ENCODE results near the gene ACER2.
"Not testable (repeated sequence)": the region's sequence is repeated elsewhere in the genome, so short reads cannot be mapped to it uniquely, and the experiment has no call there.

Gene ACER2

GRCh38 chr9:19387317-19387716, 21.5 kb upstream of the ACER2 start:
- Histone ChIP-seq H3K36me3 (ENCODE audit: insufficient read depth, low read length) (no peaks in the 10 kb centered on the region), H3K9me3 (ENCODE audit: low read length) (no peaks in the 10 kb centered on the region), H3K4me3 (ENCODE audit: low read depth, low read length, poor library complexity, severe bottlenecking) (no peak overlapping the region), H2AFZ (ENCODE audit: low read length) (no peak overlapping the region), H3K4me2 (ENCODE audit: low read length) (no peak overlapping the region), H3K27me3 (ENCODE audit: insufficient read depth, low read length) (no peaks in the 10 kb centered on the region), H3K27ac (ENCODE audit: low read depth, low read length, poor library complexity, severe bottlenecking) (no peak overlapping the region), H3K9me2 (ENCODE audit: low read depth, low read length) (no peaks in the 10 kb centered on the region), H4K20me1 (ENCODE audit: insufficient read depth, low read length) (no peaks in the 10 kb centered on the region), H3K4me1 (ENCODE audit: insufficient read depth, low read length, severe bottlenecking) (no peaks in the 10 kb centered on the region), H3F3A (ENCODE audit: insufficient read depth, low read length) (no peaks in the 10 kb centered on the region), H3K9ac (ENCODE audit: low read length) (no peak overlapping the region), H3K79me2 (ENCODE audit: insufficient read depth, low read length) (no peaks in the 10 kb centered on the region)
- TF ChIP-seq, protein P1, sequence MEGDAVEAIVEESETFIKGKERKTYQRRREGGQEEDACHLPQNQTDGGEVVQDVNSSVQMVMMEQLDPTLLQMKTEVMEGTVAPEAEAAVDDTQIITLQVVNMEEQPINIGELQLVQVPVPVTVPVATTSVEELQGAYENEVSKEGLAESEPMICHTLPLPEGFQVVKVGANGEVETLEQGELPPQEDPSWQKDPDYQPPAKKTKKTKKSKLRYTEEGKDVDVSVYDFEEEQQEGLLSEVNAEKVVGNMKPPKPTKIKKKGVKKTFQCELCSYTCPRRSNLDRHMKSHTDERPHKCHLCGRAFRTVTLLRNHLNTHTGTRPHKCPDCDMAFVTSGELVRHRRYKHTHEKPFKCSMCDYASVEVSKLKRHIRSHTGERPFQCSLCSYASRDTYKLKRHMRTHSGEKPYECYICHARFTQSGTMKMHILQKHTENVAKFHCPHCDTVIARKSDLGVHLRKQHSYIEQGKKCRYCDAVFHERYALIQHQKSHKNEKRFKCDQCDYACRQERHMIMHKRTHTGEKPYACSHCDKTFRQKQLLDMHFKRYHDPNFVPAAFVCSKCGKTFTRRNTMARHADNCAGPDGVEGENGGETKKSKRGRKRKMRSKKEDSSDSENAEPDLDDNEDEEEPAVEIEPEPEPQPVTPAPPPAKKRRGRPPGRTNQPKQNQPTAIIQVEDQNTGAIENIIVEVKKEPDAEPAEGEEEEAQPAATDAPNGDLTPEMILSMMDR (IDR thresholded peaks at IDR 0.05; ENCODE audit: low read length): no peak
- TF ChIP-seq EZH2 (IDR thresholded peaks at IDR 0.05; ENCODE audit: borderline replicate concordance, low read length): no peak

GRCh38 chr9:19389539-19389938, 19.3 kb upstream of the ACER2 start:
- not testable (repeated sequence) for H4K20me1 ChIP-seq (ENCODE audit: insufficient read depth, low read length); H3K27me3 ChIP-seq (ENCODE audit: insufficient read depth, low read length); H3K79me2 ChIP-seq (ENCODE audit: insufficient read depth, low read length); H3K4me3 ChIP-seq (ENCODE audit: low read depth, low read length, poor library complexity, severe bottlenecking); H3K4me1 ChIP-seq (ENCODE audit: insufficient read depth, low read length, severe bottlenecking); H3F3A ChIP-seq (ENCODE audit: insufficient read depth, low read length); H3K9me2 ChIP-seq (ENCODE audit: low read depth, low read length); H3K9ac ChIP-seq (ENCODE audit: low read length); H2AFZ ChIP-seq (ENCODE audit: low read length); H3K9me3 ChIP-seq (ENCODE audit: low read length); H3K4me2 ChIP-seq (ENCODE audit: low read length); H3K27ac ChIP-seq (ENCODE audit: low read depth, low read length, poor library complexity, severe bottlenecking); H3K36me3 ChIP-seq (ENCODE audit: insufficient read depth, low read length)

DNA sequence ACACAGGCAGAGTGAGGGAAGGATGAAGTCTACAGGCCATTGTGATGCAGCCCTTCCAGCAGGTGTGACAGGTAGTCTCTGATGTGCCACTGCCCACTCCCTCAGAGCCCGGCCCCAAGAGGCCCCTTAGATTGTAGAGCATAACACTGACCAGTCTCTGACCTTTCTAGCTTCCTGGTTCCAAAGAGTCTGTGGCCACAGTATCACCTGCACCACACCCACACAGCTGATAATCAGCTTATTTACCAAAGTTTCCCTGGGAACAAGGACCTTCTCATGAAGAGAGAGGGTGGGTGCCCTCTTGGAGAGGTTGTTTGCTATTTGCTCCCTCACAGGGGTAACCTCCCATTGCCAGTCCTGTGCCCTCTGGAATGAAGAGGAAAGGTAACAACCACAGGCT, 11.0 kb upstream of the ACER2 start:
- H3K9me2 ChIP-seq (ENCODE audit: low read depth, low read length): no peaks in the 10 kb centered on the region
- no peaks in the 10 kb centered on the region for H3K79me2 ChIP-seq (ENCODE audit: insufficient read depth, low read length)
- H3K9me3 ChIP-seq (ENCODE audit: low read length): 0 out of 2 replicates have a peak, but pooled peaks cover 3% of the 10 kb centered on the region
- no peaks in the 10 kb centered on the region for H3F3A ChIP-seq (ENCODE audit: insufficient read depth, low read length)
- no peak overlapping the region for H3K4me3 ChIP-seq (ENCODE audit: low read depth, low read length, poor library complexity, severe bottlenecking)
- H3K27me3 ChIP-seq (ENCODE audit: insufficient read depth, low read length): 0 out of 2 replicates have a peak, but pooled peaks cover 5% of the 10 kb centered on the region
- no peaks in the 10 kb centered on the region for H4K20me1 ChIP-seq (ENCODE audit: insufficient read depth, low read length)
- H2AFZ ChIP-seq (ENCODE audit: low read length): no peak overlapping the region
- no peak overlapping the region for H3K27ac ChIP-seq (ENCODE audit: low read depth, low read length, poor library complexity, severe bottlenecking)
- H3K4me1 ChIP-seq (ENCODE audit: insufficient read depth, low read length, severe bottlenecking): no peaks in the 10 kb centered on the region
- H3K36me3 ChIP-seq (ENCODE audit: insufficient read depth, low read length): no peaks in the 10 kb centered on the region; the same call in 1 of the 2 replicates
- no peak overlapping the region for H3K9ac ChIP-seq (ENCODE audit: low read length)
- no peak for TF ChIP-seq EZH2 (IDR thresholded peaks at IDR 0.05; ENCODE audit: borderline replicate concordance, low read length)
- TF ChIP-seq, protein P1 (IDR thresholded peaks at IDR 0.05; ENCODE audit: low read length): no peak
- no peak overlapping the region for H3K4me2 ChIP-seq (ENCODE audit: low read length)

- H3F3A ChIP-seq (ENCODE audit: insufficient read depth, low read length); H3K4me3 ChIP-seq (ENCODE audit: low read depth, low read length, poor library complexity, severe bottlenecking); H3K79me2 ChIP-seq (ENCODE audit: insufficient read depth, low read length); H3K9ac ChIP-seq (ENCODE audit: low read length); H3K9me2 ChIP-seq (ENCODE audit: low read depth, low read length); H3K9me3 ChIP-seq (ENCODE audit: low read length); H3K4me1 ChIP-seq (ENCODE audit: insufficient read depth, low read length, severe bottlenecking); H4K20me1 ChIP-seq (ENCODE audit: insufficient read depth, low read length); H3K27me3 ChIP-seq (ENCODE audit: insufficient read depth, low read length); H2AFZ ChIP-seq (ENCODE audit: low read length); H3K4me2 ChIP-seq (ENCODE audit: low read length); H3K36me3 ChIP-seq (ENCODE audit: insufficient read depth, low read length); H3K27ac ChIP-seq (ENCODE audit: low read depth, low read length, poor library complexity, severe bottlenecking): not testable (repeated sequence)
These were observed 5.6 kb upstream of the ACER2 start for GRCh38 chr9:19403231-19403630.
